K562 (cell line): ENCODE results near the gene ERRFI1. TPM values are rescaled to one million over a fixed set of nuclear protein-coding genes. Genes with fewer than 3 reads are reported as not detected.

Source experiments
- BRD9 ChIP-seq: fragments of 450-650 bp; IDR thresholded peaks from 2 replicates; pipeline ENCODE4 v1.6.1; 2018; ENCODE audit warnings: low read depth; ENCODE audit not compliant: partially characterized antibody
- CBX8 ChIP-seq: fragments of 200-600 bp; sonication (generic); IDR thresholded peaks from 2 replicates; pipeline ENCODE4 v1.6.1; 2012; ENCODE audit warnings: borderline replicate concordance, mixed run types, low read depth, mild to moderate bottlenecking, moderate library complexity, mixed read lengths, low read length, control low read depth, inconsistent platforms; ENCODE audit not compliant: poor library complexity, severe bottlenecking; ENCODE audit errors: extremely low read depth
- EP300 ChIP-seq: IDR thresholded peaks from 2 replicates; pipeline ENCODE4 v1.6.1; 2012; ENCODE audit warnings: low read length, improper control_type of control experiment
- FOXJ3 ChIP-seq: sonication (generic); formaldehyde crosslinking; IDR thresholded peaks from 2 replicates; pipeline ENCODE4 v1.4.0; 2020; ENCODE audit warnings: mild to moderate bottlenecking, missing genetic modification reagents
- HDAC3 ChIP-seq: fragments of 450-650 bp; IDR thresholded peaks from 2 replicates; pipeline ENCODE4 v1.6.1; 2018; ENCODE audit warnings: borderline replicate concordance, mild to moderate bottlenecking, moderate library complexity; ENCODE audit not compliant: partially characterized antibody
- HSF4 ChIP-seq: fragments of 250-450 bp; sonication (Bioruptor Pico); IDR thresholded peaks from 2 replicates; pipeline ENCODE4 v2.1.2; 2022; ENCODE audit warnings: mild to moderate bottlenecking, moderate library complexity, borderline replicate concordance
- NCOA4 ChIP-seq: fragments of 450-650 bp; IDR thresholded peaks from 2 replicates; pipeline ENCODE4 v1.6.1; 2018; ENCODE audit warnings: mild to moderate bottlenecking; ENCODE audit not compliant: partially characterized antibody
- PHF8 ChIP-seq: fragments of 200-600 bp; sonication (generic); IDR thresholded peaks from 2 replicates; pipeline ENCODE4 v1.6.1; 2012; ENCODE audit warnings: mixed run types, mild to moderate bottlenecking, inconsistent platforms, low read length, moderate library complexity, borderline replicate concordance
- SLC30A9 ChIP-seq: fragments of 250-450 bp; sonication (Bioruptor Pico); IDR thresholded peaks from 2 replicates; pipeline ENCODE4 v1.8.0; 2022; ENCODE audit warnings: mild to moderate bottlenecking, moderate library complexity
- SNRNP70 ChIP-seq: fragments of 200-400 bp; formaldehyde crosslinking; optimal IDR thresholded peaks from 2 replicates; pipeline ENCODE3; 2017; ENCODE audit warnings: low read depth, low read length
- SPI1 ChIP-seq: IDR thresholded peaks from 2 replicates; pipeline ENCODE4 v1.6.1; 2011; ENCODE audit warnings: low read depth, low read length, control low read depth, borderline replicate concordance
- U2AF2 ChIP-seq: fragments of 200-400 bp; formaldehyde crosslinking; optimal IDR thresholded peaks from 2 replicates; pipeline ENCODE3; 2017; ENCODE audit warnings: low read depth, mild to moderate bottlenecking, low read length
- ZFPM2 ChIP-seq: fragments of 250-450 bp; sonication (Bioruptor Pico); IDR thresholded peaks from 2 replicates; pipeline ENCODE4 v1.5.1; 2022; ENCODE audit warnings: mild to moderate bottlenecking
- ZKSCAN1 ChIP-seq: fragments of 150-350 bp; IDR thresholded peaks from 2 replicates; pipeline ENCODE4 v1.6.1; 2016; ENCODE audit warnings: low read depth, low read length
- ZNF77 ChIP-seq: fragments of 250-450 bp; sonication (Bioruptor Pico); IDR thresholded peaks from 2 replicates; pipeline ENCODE4 v1.5.0; 2020
- polyA plus RNA-seq, 8 experiments: library from polyadenylated mRNA; depleted of rRNA in 4 of 8; stranded (reverse) in 5 of 8; unstranded in 3 of 8; fragments of >200 nt; fragmentation: Nextera tagmentation in 2 of 8; fragmentation: Illumina TruSeq in 1 of 8; extraction: Ambion mirVana in 2 of 8; extraction: Trizol in 1 of 8; gene quantifications; 2 replicates each; pipeline versions ENCODE4 v1.2.1 to v1.2.3, GENCODE V29; 2011 to 2014; ENCODE audit warnings: inconsistent platforms in 1 of 8, missing spikeins in 1 of 8
- total RNA-seq, 7 experiments: library from RNA; depleted of rRNA in 6 of 7; stranded (reverse); fragments of >200 nt in 6 of 7; fragmentation: Illumina TruSeq in 2 of 7; extraction: Trizol in 2 of 7; gene quantifications; 2 replicates each; pipeline versions ENCODE4 v1.2.1 to v1.2.3, GENCODE V29; 2011 to 2021; ENCODE audit warnings: low replicate concordance in 1 of 7
- TF ChIP-seq, protein P1 (sequence below): fragments of 450-650 bp; IDR thresholded peaks from 2 replicates; pipeline ENCODE4 v1.6.1; 2017; ENCODE audit warnings: antibody characterized with exemption
- TF ChIP-seq, protein P2 (sequence below): fragments of 450-650 bp; IDR thresholded peaks from 2 replicates; pipeline ENCODE4 v1.6.1; 2018; ENCODE audit warnings: mild to moderate bottlenecking, low read depth; ENCODE audit not compliant: partially characterized antibody
- TF ChIP-seq, protein P3 (sequence below): fragments of 150-350 bp; IDR thresholded peaks from 2 replicates; pipeline ENCODE4 v1.6.1; 2014; ENCODE audit warnings: low read depth, mild to moderate bottlenecking, low read length, borderline replicate concordance
- TF ChIP-seq, protein P4 (sequence below): fragments of 250-450 bp; sonication (Bioruptor Pico); IDR thresholded peaks from 2 replicates; pipeline ENCODE4 v1.4.0; 2020

ERRFI1 gene
- total and polyA plus RNA-seq, 9 of the 15 experiments (the other 6 are each of a cell fraction or from before 2014, with no cell fraction given): 0.67 to 4.4 (median 1.1) TPM

DNA sequence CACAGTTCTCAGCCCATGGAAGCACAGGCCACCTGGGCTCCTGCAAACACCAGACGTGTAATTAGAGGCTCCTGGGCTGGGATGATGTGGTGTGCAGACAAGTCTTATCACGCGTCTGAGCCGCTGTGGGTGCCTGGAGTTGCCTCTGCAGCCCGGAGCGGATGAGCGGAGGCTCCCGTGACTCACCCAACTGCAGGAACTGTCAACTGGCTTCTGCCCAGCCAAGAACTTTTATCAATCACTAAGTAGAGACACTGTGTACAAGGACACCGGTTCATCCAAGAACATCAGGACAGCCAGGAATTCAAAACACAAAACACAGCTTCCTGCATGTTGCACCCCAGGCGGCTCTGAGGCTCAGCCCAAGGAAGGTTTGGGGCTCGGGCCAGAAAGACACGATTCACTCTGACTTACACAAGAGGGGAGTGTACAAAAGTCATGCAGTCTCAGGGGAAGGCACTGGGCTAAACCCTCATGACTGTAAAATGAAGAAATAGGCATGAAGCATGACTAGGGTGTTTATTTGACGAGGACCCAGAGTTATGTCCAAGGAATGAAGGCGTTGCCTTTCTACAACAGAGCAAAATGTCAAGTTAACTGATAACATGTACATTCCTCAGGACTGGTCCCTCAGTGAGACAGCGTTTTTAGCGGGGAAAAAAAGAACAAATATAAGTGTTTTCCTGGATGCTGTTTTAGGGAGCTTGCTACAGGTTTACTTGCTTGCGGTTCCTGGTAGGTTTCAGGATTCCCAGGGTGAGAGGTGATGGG, 21.1 kb downstream of the ERRFI1 start (continued):
- no peak for TF ChIP-seq SLC30A9 (CRISPR knock-in tag)
- TF ChIP-seq PHF8: no peak
- TF ChIP-seq U2AF2: no peak
- no peak for TF ChIP-seq BRD9
- TF ChIP-seq SNRNP70: no peak
- TF ChIP-seq, protein P1, sequence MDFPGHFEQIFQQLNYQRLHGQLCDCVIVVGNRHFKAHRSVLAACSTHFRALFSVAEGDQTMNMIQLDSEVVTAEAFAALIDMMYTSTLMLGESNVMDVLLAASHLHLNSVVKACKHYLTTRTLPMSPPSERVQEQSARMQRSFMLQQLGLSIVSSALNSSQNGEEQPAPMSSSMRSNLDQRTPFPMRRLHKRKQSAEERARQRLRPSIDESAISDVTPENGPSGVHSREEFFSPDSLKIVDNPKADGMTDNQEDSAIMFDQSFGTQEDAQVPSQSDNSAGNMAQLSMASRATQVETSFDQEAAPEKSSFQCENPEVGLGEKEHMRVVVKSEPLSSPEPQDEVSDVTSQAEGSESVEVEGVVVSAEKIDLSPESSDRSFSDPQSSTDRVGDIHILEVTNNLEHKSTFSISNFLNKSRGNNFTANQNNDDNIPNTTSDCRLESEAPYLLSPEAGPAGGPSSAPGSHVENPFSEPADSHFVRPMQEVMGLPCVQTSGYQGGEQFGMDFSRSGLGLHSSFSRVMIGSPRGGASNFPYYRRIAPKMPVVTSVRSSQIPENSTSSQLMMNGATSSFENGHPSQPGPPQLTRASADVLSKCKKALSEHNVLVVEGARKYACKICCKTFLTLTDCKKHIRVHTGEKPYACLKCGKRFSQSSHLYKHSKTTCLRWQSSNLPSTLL: no peak
- TF ChIP-seq ZKSCAN1: no peak
- peak; percentile 91 for TF ChIP-seq HDAC3
- no peak for TF ChIP-seq SPI1
- TF ChIP-seq NCOA4: no peak
- no peak for TF ChIP-seq ZFPM2 (CRISPR knock-in tag)
- TF ChIP-seq, protein P2, sequence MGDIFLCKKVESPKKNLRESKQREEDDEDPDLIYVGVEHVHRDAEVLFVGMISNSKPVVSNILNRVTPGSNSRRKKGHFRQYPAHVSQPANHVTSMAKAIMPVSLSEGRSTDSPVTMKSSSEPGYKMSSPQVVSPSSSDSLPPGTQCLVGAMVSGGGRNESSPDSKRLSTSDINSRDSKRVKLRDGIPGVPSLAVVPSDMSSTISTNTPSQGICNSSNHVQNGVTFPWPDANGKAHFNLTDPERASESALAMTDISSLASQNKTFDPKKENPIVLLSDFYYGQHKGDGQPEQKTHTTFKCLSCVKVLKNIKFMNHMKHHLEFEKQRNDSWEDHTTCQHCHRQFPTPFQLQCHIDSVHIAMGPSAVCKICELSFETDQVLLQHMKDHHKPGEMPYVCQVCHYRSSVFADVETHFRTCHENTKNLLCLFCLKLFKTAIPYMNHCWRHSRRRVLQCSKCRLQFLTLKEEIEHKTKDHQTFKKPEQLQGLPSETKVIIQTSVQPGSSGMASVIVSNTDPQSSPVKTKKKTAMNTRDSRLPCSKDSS: no peak
- TF ChIP-seq, protein P3, sequence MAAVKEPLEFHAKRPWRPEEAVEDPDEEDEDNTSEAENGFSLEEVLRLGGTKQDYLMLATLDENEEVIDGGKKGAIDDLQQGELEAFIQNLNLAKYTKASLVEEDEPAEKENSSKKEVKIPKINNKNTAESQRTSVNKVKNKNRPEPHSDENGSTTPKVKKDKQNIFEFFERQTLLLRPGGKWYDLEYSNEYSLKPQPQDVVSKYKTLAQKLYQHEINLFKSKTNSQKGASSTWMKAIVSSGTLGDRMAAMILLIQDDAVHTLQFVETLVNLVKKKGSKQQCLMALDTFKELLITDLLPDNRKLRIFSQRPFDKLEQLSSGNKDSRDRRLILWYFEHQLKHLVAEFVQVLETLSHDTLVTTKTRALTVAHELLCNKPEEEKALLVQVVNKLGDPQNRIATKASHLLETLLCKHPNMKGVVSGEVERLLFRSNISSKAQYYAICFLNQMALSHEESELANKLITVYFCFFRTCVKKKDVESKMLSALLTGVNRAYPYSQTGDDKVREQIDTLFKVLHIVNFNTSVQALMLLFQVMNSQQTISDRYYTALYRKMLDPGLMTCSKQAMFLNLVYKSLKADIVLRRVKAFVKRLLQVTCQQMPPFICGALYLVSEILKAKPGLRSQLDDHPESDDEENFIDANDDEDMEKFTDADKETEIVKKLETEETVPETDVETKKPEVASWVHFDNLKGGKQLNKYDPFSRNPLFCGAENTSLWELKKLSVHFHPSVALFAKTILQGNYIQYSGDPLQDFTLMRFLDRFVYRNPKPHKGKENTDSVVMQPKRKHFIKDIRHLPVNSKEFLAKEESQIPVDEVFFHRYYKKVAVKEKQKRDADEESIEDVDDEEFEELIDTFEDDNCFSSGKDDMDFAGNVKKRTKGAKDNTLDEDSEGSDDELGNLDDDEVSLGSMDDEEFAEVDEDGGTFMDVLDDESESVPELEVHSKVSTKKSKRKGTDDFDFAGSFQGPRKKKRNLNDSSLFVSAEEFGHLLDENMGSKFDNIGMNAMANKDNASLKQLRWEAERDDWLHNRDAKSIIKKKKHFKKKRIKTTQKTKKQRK: no peak
- TF ChIP-seq HSF4 (CRISPR knock-in tag): no peak
- no peak for TF ChIP-seq FOXJ3 (CRISPR knock-in tag)
- TF ChIP-seq EP300: peak; percentile 90
- TF ChIP-seq CBX8: no peak
- TF ChIP-seq, protein P4, sequence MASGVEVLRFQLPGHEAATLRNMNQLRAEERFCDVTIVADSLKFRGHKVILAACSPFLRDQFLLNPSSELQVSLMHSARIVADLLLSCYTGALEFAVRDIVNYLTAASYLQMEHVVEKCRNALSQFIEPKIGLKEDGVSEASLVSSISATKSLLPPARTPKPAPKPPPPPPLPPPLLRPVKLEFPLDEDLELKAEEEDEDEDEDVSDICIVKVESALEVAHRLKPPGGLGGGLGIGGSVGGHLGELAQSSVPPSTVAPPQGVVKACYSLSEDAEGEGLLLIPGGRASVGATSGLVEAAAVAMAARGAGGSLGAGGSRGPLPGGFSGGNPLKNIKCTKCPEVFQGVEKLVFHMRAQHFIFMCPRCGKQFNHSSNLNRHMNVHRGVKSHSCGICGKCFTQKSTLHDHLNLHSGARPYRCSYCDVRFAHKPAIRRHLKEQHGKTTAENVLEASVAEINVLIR (CRISPR knock-in tag): 0 out of 2 replicates have a peak, but pooled peaks have one; percentile 29
- TF ChIP-seq ZNF77 (CRISPR knock-in tag): no peak
